MM.1S (cell line): ENCODE data around the gene EZH2.

Experiments used
- CTCF ChIP-seq: fragments of 300-600 bp; sonication (generic); IDR thresholded peaks from 2 replicates; pipeline ENCODE4 v1.5.1; 2016; ENCODE audit warnings: antibody characterized with exemption, low read length, mixed read lengths
- EZH2 ChIP-seq: fragments of 300-600 bp; sonication (generic); optimal IDR thresholded peaks from 2 replicates; pipeline ENCODE3; 2017; ENCODE audit warnings: low read depth, mild to moderate bottlenecking, antibody characterized with exemption, low read length, mixed read lengths
- EZH2phosphoT487 ChIP-seq: fragments of 300-600 bp; sonication (generic); IDR thresholded peaks from 2 replicates; pipeline ENCODE4 v1.6.1; 2018; ENCODE audit warnings: antibody characterized with exemption, low read length

- TF ChIP-seq CTCF (no peak), EZH2phosphoT487 (no peak), EZH2 (no peak)
Measured at GRCh38 chr7:148821422-148821821, 62.7 kb downstream of the EZH2 start.
